KBM-7 (cell line): ENCODE results near the gene NDUFA8.

Experiments
- DNase-seq: peaks from one replicate; pipeline ENCODE4 v3.0.0-alpha.2; 2015
- in situ Hi-C: fragments of 300-500 bp; cut with MboI; formaldehyde crosslinking; loops from 2 replicates; pipeline ENCODE4 v1.14.3; 2020; ENCODE audit warnings: low sequenced_read_pairs, low pct_unique_long_range_greater_than_20kb, mixed read lengths

NDUFA8 gene

GRCh38 chr9:122143296-122143695 is 16.3 kb downstream of the NDUFA8 start:
- in situ Hi-C loops: no loop called here
- no peak for DNase-seq

GRCh38 chr9:122141671-122142070 is 17.9 kb downstream of the NDUFA8 start:
- in situ Hi-C loops: no loop called here

GRCh38 chr9:122140368-122141193 is 19.0 kb downstream of the NDUFA8 start:
- in situ Hi-C loops: no loop called here
- DNase-seq: no peak

More at GRCh38 chr9:122141671-122142070, 17.9 kb downstream of the NDUFA8 start:
- DNase-seq: no peak

GRCh38 chr9:122138560-122139268 is 20.9 kb downstream of the NDUFA8 start:
- in situ Hi-C loops: no loop called here
- DNase-seq: no peak

- in situ Hi-C loops: no loop called here
- DNase-seq: no peak
Observed at GRCh38 chr9:122135529-122135859, 24.1 kb downstream of the NDUFA8 start.

GRCh38 chr9:122134822-122135528 is 24.6 kb downstream of the NDUFA8 start:
- in situ Hi-C loops: no loop called here
- DNase-seq: no peak

- in situ Hi-C loops: no loop called here
- DNase-seq: no peak
Observed at GRCh38 chr9:122133984-122134535, 25.5 kb downstream of the NDUFA8 start.

- DNase-seq: no peak
- in situ Hi-C loops: no loop called here
Observed at GRCh38 chr9:122133263-122133983, 26.2 kb downstream of the NDUFA8 start.

- no peak for DNase-seq
Observed at GRCh38 chr9:122132539-122132938, 27.0 kb downstream of the NDUFA8 start.

GRCh38 chr9:122131401-122132001 is 28.1 kb downstream of the NDUFA8 start:
- DNase-seq: no peak
- in situ Hi-C loops: no loop called here

More at GRCh38 chr9:122132539-122132938, 27.0 kb downstream of the NDUFA8 start:
- in situ Hi-C loops: no loop called here

GRCh38 chr9:122130837-122131236 is 28.7 kb downstream of the NDUFA8 start:
- DNase-seq: no peak
- in situ Hi-C loops: no loop called here

- DNase-seq: no peak
- in situ Hi-C loops: no loop called here
Observed at GRCh38 chr9:122129969-122130368, 29.6 kb downstream of the NDUFA8 start.

GRCh38 chr9:122128969-122129343 is 30.6 kb downstream of the NDUFA8 start:
- in situ Hi-C loops: no loop called here
- DNase-seq: no peak

- in situ Hi-C loops: no loop called here
- DNase-seq: peak; percentile 39
Observed at GRCh38 chr9:122128007-122128968, 31.3 kb downstream of the NDUFA8 start.

- no peak for DNase-seq
- in situ Hi-C loops: no loop called here
Observed at GRCh38 chr9:122127396-122127798, 32.2 kb downstream of the NDUFA8 start.

- no peak for DNase-seq
- in situ Hi-C loops: no loop called here
Observed at GRCh38 chr9:122126331-122127261, 33.0 kb downstream of the NDUFA8 start.
